GM23338 (cell line): ENCODE measurements around the gene S100A16. TPM values are rescaled to one million over a fixed set of nuclear protein-coding genes. Genes with fewer than 3 reads are reported as not detected.

Experiments used
- ATAC-seq: fragments of 200-7000 bp; cut with Tn5 transposase; 3 replicates; pipeline ENCODE4 v1.9.1; 2020
- DNase-seq: peaks from one replicate; pipeline ENCODE4 v3.0.0-alpha.2; 2015; ENCODE audit warnings: low spot score
- H2AFZ ChIP-seq: fragments of 200-600 bp; sonication (generic); 2 replicates; pipeline ENCODE4 v1.8.0; 2016; ENCODE audit warnings: antibody characterized with exemption, mild to moderate bottlenecking, moderate library complexity
- H3F3A ChIP-seq: fragments of 200-600 bp; sonication (generic); replicated peaks from 2 replicates; pipeline ENCODE4 v1.8.0; 2017; ENCODE audit warnings: antibody characterized with exemption, mixed run types, low read depth
- H3K27ac ChIP-seq: fragments of 200-600 bp; sonication (generic); 2 replicates; pipeline ENCODE4 v1.6.1; 2016; ENCODE audit warnings: low read depth
- H3K27me3 ChIP-seq: fragments of 200-600 bp; sonication (generic); 2 replicates; pipeline ENCODE4 v1.8.0; 2016; ENCODE audit warnings: mild to moderate bottlenecking, mixed run types, moderate library complexity; ENCODE audit not compliant: insufficient read depth
- H3K36me3 ChIP-seq: fragments of 200-600 bp; sonication (generic); 2 replicates; pipeline ENCODE4 v1.8.0; 2016; ENCODE audit warnings: mild to moderate bottlenecking; ENCODE audit not compliant: insufficient read depth
- H3K4me1 ChIP-seq: fragments of 200-600 bp; sonication (generic); 2 replicates; pipeline ENCODE4 v1.8.0; 2016; ENCODE audit warnings: mild to moderate bottlenecking, moderate library complexity; ENCODE audit not compliant: insufficient read depth
- H3K4me2 ChIP-seq: fragments of 200-600 bp; sonication (generic); 2 replicates; pipeline ENCODE4 v1.7.1; 2017; ENCODE audit warnings: mixed run types
- H3K4me3 ChIP-seq: fragments of 200-600 bp; sonication (generic); 2 replicates; pipeline ENCODE4 v1.6.1; 2016; ENCODE audit warnings: mixed run types
- H3K79me2 ChIP-seq: fragments of 200-600 bp; sonication (generic); replicated peaks from 2 replicates; pipeline ENCODE4 v1.8.0; 2017; ENCODE audit warnings: mild to moderate bottlenecking; ENCODE audit not compliant: insufficient read depth
- H3K9me2 ChIP-seq: fragments of 200-600 bp; sonication (generic); 2 replicates; pipeline ENCODE4 v1.8.0; 2017; ENCODE audit not compliant: insufficient read depth
- H4K20me1 ChIP-seq: fragments of 200-600 bp; sonication (generic); replicated peaks from 2 replicates; pipeline ENCODE4 v1.8.0; 2017; ENCODE audit warnings: mild to moderate bottlenecking; ENCODE audit not compliant: insufficient read depth
- H3K27ac Mint-ChIP-seq: 2 replicates; pipeline ENCODE4 v1.8.0; 2020; ENCODE audit warnings: inconsistent platforms, mild to moderate bottlenecking, moderate library complexity, mixed read lengths
- H3K27me3 Mint-ChIP-seq: 3 replicates; pipeline ENCODE4 v1.8.0; 2022; ENCODE audit warnings: low read depth, mild to moderate bottlenecking, moderate library complexity, mixed read lengths, inconsistent platforms; ENCODE audit not compliant: insufficient read depth, poor library complexity
- H3K36me3 Mint-ChIP-seq: 3 replicates; pipeline ENCODE4 v1.8.0; 2021; ENCODE audit warnings: low read depth, mild to moderate bottlenecking, inconsistent platforms, moderate library complexity, mixed read lengths
- H3K4me1 Mint-ChIP-seq: 3 replicates; pipeline ENCODE4 v1.8.0; 2020; ENCODE audit warnings: mild to moderate bottlenecking, inconsistent platforms, mixed read lengths
- H3K4me3 Mint-ChIP-seq: 3 replicates; pipeline ENCODE4 v1.8.0; 2021; ENCODE audit warnings: moderate library complexity, mild to moderate bottlenecking, inconsistent platforms, mixed read lengths
- H3K9me3 Mint-ChIP-seq: 3 replicates; pipeline ENCODE4 v1.8.0; 2020; ENCODE audit warnings: moderate library complexity, mild to moderate bottlenecking, inconsistent platforms, mixed read lengths
- CREB1 ChIP-seq: fragments of 250-450 bp; sonication (Bioruptor Pico); IDR thresholded peaks from 2 replicates; pipeline ENCODE4 v1.5.0; 2020; ENCODE audit warnings: low read depth, mild to moderate bottlenecking, moderate library complexity
- ETS1 ChIP-seq: IDR thresholded peaks from 2 replicates; pipeline ENCODE4 v1.6.1; 2016; ENCODE audit warnings: antibody characterized with exemption
- EZH2 ChIP-seq: fragments of 200-600 bp; sonication (generic); IDR thresholded peaks from one replicate; pipeline ENCODE4 v1.8.0; 2017; ENCODE audit warnings: antibody characterized with exemption, mild to moderate bottlenecking, low read depth; ENCODE audit not compliant: unreplicated experiment
- NANOG ChIP-seq: IDR thresholded peaks from 2 replicates; pipeline ENCODE4 v1.6.1; 2016; ENCODE audit warnings: antibody characterized with exemption, borderline replicate concordance
- POLR2AphosphoS5 ChIP-seq: IDR thresholded peaks from 2 replicates; pipeline ENCODE4 v1.6.1; 2016; ENCODE audit warnings: antibody characterized with exemption, low read depth
- REST ChIP-seq: IDR thresholded peaks from one replicate; pipeline ENCODE4 v1.6.1; 2018; ENCODE audit warnings: antibody characterized with exemption; ENCODE audit not compliant: unreplicated experiment
- ZNF114 ChIP-seq: fragments of 250-450 bp; sonication (Bioruptor Pico); IDR thresholded peaks from 2 replicates; pipeline ENCODE4 v1.5.0; 2020; ENCODE audit warnings: mild to moderate bottlenecking, moderate library complexity
- ZNF331 ChIP-seq: fragments of 250-450 bp; sonication (Bioruptor Pico); IDR thresholded peaks from 2 replicates; pipeline ENCODE4 v1.5.0; 2020; ENCODE audit warnings: low read depth, mild to moderate bottlenecking, moderate library complexity
- ZNF462 ChIP-seq: fragments of 250-450 bp; sonication (Bioruptor Pico); IDR thresholded peaks from 2 replicates; pipeline ENCODE4 v1.5.0; 2020; ENCODE audit warnings: mild to moderate bottlenecking, moderate library complexity
- polyA plus RNA-seq: library from polyadenylated mRNA; unstranded; fragments of >200 nt; fragmentation: Nextera tagmentation; extraction: Ambion mirVana; gene quantifications from 2 replicates; pipeline ENCODE4 v1.2.1, GENCODE V29; 2016
- total RNA-seq: library from RNA; depleted of rRNA; stranded (reverse); fragments of >200 nt; shearing (Covaris generic); gene quantifications from 2 replicates; pipeline ENCODE4 v1.2.3, GENCODE V29; 2014

The S100A16 gene
- total and polyA plus RNA-seq, 2 experiments from 2014 or later, result 13.0 to 20.4 TPM

- Histone ChIP-seq H2AFZ (no peak overlapping the region), H4K20me1 (peaks cover 26% of the 10 kb centered on the region), H3K79me2 (peaks cover 57% of the 10 kb centered on the region), H3K4me1 (peaks cover 12% of the 10 kb centered on the region; the same call in 1 of the 2 replicates), H3F3A (peaks cover 22% of the 10 kb centered on the region), H3K27me3 (no peaks in the 10 kb centered on the region), H3K27ac (peak overlapping the region; percentile 63; the same call in 1 of the 2 replicates), H3K4me3 (peak overlapping the region; percentile 89), H3K4me2 (peak overlapping the region; percentile 84; the same call in 1 of the 2 replicates), H3K9me2 (no peaks in the 10 kb centered on the region), H3K36me3 (peaks cover 51% of the 10 kb centered on the region)
- TF ChIP-seq NANOG (no peak), POLR2AphosphoS5 (no peak), ZNF114 (CRISPR knock-in tag) (no peak), CREB1 (CRISPR knock-in tag) (no peak), ZNF462 (CRISPR knock-in tag) (no peak), ETS1 (no peak), REST (no peak), ZNF331 (CRISPR knock-in tag) (no peak), EZH2 (no peak)
- no peak for DNase-seq
- H3K36me3 Mint-ChIP-seq, result peaks cover 70% of the 10 kb centered on the region
- peaks cover 15% of the 10 kb centered on the region for H3K4me1 Mint-ChIP-seq
- H3K4me3 Mint-ChIP-seq, result peak overlapping the region; percentile 96
- peaks cover 14% of the 10 kb centered on the region for H3K27me3 Mint-ChIP-seq
- H3K27ac Mint-ChIP-seq, result peak overlapping the region; percentile 80; the same call in 1 of the 2 replicates
- no peak for ATAC-seq
- H3K9me3 Mint-ChIP-seq, result no peaks in the 10 kb centered on the region
Observed at GRCh38 chr1:153635872-153636271, 22.9 kb upstream of the S100A16 start.
